ENCODE results near the gene RAB33A.

The RAB33A gene

GRCh38 chrX:130171446-130172126, at the start of gene RAB33A:
RAB33A (plus strand) TSS chrX:130171962; CDS start chrX:130172063, 101 bp downstream.
- DNase-seq = no peak

DNA sequence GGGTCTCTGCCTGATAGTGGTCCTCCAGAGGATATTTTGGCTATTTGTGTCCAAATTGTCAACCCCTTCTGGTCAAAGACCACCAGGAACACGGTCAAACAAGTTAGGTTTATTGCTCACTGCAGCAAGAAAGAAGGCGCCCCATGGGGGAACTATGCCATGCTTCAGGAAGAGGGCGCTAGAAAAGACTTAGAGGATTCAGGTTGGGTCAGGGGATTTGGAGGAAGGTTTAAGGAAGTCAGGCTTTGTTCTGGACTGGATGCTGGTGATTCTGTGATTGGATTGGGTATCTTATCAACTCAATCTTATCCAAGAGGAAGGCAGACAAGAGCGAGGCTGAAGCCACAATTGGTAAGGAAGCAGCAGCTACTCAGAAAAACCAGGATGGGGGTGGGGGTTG, 47.2 kb upstream of the RAB33A start:
- no peak for DNase-seq

GRCh38 chrX:130125091-130125874, 46.5 kb upstream of the RAB33A start:
- DNase-seq = no peak

DNA sequence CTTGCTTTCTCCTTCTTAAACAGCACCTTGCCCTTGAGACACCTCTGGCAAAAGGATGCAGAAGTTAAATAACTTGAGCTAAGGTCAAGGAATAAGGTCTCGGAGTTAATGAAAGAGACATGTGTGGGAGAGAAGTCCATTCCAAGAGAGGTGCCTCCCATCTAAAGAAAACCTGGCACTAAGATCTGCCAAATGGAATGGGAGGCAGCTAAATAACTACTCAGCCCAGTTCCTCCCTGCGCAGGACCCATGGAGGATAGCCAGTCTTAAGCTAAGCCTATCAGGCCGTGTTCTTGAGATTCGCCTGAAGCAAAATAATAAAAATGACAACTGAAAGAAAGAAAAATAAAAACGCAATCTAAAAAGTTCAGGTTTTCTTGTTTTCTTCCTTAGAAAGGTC, 40.8 kb upstream of the RAB33A start:
- no peak for DNase-seq

- DNase-seq = no peak
Measured at GRCh38 chrX:130136496-130136895, 35.3 kb upstream of the RAB33A start.

DNA sequence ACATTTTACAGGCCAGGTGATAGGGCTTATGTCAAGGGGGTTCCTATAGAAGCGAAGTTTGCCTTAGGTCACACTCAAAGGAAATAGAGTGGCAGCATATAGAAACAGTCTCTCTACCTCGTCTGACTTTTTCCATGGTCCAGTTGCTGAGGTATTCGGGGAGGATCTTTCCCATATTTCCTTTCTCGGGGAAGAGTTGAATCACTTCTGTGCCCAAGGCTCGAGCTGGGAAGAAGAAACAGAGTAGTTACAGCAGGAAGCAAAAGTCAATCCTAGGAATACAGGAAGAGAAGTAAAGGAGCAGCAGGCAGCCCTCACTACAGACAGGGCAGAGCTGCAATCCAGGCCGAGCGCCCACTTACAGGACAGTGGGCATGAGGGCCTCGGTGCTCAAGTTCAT, 34.8 kb upstream of the RAB33A start:
- no peak for DNase-seq

DNA sequence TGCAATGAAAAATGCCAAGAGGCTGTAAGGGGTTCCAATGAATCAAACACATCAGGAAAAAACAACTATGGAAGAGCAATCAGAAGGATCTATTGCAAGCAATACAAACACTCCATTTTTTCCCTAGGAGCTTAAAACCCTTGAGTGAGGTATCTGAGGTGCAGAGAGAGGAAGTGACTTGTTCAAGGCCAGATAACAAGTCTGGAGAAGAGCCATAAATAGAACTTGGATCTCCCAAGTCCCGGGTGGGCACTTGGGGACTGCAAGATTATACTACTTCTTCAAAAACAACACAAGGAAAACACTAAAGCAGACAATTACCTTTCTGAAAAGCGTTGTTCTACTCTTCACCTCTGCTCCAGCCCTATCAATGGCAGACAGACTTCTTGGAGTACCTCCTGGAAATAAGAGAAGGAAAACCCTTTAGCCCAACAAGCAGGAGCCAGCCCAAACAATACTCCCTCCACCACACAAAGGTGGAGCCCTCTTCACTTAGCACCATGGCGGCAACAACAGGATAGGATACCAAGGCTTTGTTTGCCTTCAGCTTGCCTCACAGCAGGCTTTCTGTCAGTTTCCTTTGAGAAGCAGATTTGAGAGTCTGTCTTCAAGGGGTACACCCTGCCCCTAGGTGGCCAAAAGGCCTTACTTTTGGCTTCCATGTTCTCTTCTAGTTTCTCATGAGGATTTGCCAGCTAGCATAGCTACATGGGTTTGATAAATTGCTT, 32.1 kb upstream of the RAB33A start:
- peak; percentile 60 for DNase-seq

DNA sequence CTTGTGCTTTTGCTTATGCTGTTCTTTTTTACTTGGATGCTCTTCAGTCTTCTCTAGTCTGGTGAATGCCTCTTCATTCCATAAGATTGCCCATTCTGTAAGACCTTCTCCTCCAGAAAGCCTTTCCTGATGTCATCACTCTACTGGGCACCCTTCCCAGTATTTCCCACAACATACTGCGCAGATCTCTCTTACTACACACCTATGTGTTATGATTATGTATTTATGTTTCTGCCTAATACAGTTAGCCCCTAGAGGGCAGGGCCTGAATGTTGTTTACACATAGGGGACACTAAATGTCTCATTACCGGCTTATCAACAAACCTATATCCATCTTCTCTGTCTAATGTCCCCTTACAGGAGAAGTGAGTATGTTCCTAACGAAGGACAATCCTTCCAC, 27.3 kb upstream of the RAB33A start:
- DNase-seq = peak; percentile 15

GRCh38 chrX:130145123-130145522, 26.6 kb upstream of the RAB33A start:
- DNase-seq = no peak

GRCh38 chrX:130147631-130148030, 24.1 kb upstream of the RAB33A start:
- no peak for DNase-seq

- DNase-seq = no peak
Measured at GRCh38 chrX:130155564-130155963, 16.2 kb upstream of the RAB33A start.

DNA sequence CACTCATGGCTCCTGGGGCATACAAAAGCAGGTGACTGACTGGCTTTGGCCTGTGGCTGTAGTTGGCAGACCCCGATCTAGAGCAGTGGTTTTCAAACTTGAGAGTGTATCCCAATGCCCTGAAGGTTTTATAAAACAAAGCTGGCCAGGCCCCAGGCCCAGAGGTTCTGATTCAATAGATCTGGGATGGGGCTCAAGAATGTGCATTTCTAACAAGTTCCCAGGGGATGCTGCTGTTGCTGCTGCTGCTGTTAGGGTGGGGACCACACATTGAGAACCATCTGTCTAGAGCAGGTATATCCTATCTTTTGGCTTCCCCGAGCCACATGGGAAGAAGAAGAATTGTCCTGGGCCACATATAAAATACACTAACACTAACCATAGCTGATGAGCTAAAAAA, 13.5 kb upstream of the RAB33A start:
- no peak for DNase-seq

GRCh38 chrX:130159776-130160175, 12.0 kb upstream of the RAB33A start:
- no peak for DNase-seq

GRCh38 chrX:130162094-130162735, 9.5 kb upstream of the RAB33A start:
- DNase-seq = no peak

- DNase-seq = no peak
Measured at GRCh38 chrX:130163398-130163797, 8.4 kb upstream of the RAB33A start.

GRCh38 chrX:130165181-130165702, 6.5 kb upstream of the RAB33A start:
- DNase-seq = no peak

DNA sequence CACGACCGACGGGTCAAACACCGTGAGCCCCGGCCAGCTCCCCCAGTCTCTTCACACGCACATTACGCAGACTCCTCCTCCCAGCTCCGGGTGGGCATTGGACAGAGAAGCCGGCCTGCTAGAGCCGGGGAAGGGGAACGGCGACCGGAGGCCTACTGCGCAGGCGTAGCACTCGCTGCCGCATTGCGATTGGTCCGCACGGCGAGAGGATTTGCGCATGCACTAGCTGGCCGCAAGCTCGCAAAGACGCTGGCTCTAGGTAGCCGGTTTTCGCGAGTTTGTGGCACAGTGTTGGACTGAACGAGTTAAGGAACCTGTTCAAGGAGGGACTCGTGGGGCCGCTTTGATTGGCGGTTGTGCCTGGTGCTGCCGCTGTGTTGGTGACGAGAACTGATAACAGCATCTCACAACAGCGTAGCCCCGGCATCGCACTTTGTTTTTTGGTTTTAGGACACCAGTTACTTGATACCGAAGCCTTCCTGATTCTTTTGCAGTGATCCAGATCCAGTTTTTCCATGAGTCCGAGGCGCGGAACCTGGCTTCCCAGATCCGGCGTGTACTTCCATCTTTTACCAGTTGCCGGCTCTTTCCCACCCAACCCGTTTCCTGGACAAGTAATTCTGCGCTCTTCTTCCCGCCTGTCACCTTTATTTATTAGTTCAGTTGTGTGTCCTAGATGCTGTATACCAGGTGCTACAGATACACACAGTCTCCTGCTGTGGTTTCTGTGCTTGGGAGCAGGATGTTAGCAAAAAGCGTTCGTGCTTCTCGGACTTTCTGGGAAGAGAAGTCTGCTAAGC, 5.9 kb upstream of the RAB33A start, which contains the start of gene AIFM1:
Gene AIFM1, minus strand, starts transcription at position 139 of the 800 bp plus-strand sequence. CDS start 185 bp downstream, outside the sequence.
- DNase-seq = peak; percentile 89

GRCh38 chrX:130166503-130166777, 5.3 kb upstream of the RAB33A start:
- no peak for DNase-seq

- DNase-seq = no peak
Measured at GRCh38 chrX:130167040-130167439, 4.7 kb upstream of the RAB33A start.

- DNase-seq = no peak
Measured at GRCh38 chrX:130170752-130171445, 863 bp upstream of the RAB33A start.

DNA sequence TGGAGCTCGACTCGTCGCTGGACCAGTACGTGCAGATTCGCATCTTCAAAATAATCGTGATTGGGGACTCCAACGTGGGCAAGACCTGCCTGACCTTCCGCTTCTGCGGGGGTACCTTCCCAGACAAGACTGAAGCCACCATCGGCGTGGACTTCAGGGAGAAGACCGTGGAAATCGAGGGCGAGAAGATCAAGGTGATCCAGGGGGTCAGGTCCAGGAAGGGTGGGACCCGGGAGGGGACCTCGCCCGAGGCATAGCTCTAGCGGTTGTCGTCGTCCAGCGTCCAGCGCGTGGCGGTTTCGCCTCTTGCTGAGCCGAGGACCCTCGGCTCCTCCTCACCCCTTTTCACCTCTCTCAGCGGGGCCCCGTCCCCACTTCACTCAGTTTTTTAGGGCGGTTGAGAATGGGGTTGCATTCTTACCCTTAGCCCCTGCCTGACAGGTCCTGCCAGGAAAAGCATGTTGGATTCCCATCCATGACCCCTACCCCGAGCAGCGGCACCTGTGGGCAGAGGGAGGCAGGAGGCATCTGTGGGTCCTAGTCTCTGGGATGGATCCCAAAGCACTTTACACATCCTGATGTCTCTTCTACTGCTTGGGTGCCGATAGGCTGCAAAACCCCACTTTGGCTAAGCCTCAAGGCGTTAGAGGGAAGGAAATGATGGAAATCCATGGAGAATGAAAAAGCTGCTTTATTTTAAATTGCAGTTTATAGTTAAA, 524 bp downstream of the RAB33A start:
- DNase-seq = no peak
